HCT116 (cell line): ENCODE results near the gene SYT15B. TPM values are rescaled to one million over a fixed set of nuclear protein-coding genes. Genes with fewer than 3 reads are reported as not detected.
"Not testable (repeated sequence)": the region's sequence is repeated elsewhere in the genome, so short reads cannot be mapped to it uniquely, and the experiment has no call there.

Experiments used
- ATAC-seq: fragments of 200-7000 bp; cut with Tn5 transposase; 2 replicates; pipeline ENCODE4 v1.9.1; 2020; ENCODE audit warnings: mild to moderate bottlenecking, moderate library complexity
- BruUV-seq: library from RNA; stranded (reverse); fragments of 400-500 nt; replicated peaks from 2 replicates; lab custom pipeline; 2021; lab: Mats Ljungman, UMichigan
- CTCF ChIA-PET: fragments of 300-600 bp; sonication (Branson Sonifier 250); formaldehyde crosslinking; loops from one replicate; lab custom pipeline; 2021; ENCODE audit warnings: antibody characterized with exemption; lab: Charles Lee
- POLR2A ChIA-PET: fragments of 300-600, 350-600 bp; sonication (Branson Sonifier 250); formaldehyde crosslinking; loops from one replicate; lab custom pipeline; 2021; ENCODE audit warnings: antibody characterized with exemption; lab: Charles Lee
- RAD21 ChIA-PET, 2 experiments: fragments of 300-600 bp; sonication (Branson Sonifier 250); formaldehyde crosslinking; loops; one replicate each; lab custom pipeline; 2023; ENCODE audit warnings: low total read pairs in 2 of 2; ENCODE audit not compliant: uncharacterized antibody in 2 of 2, unreplicated experiment in 2 of 2, low non-redundant PET in 1 of 2; lab: Charles Lee
- DNase-seq: peaks from one replicate; pipeline ENCODE4 v3.0.0-alpha.2; 2010; ENCODE audit warnings: low read depth, low spot score
- H2AFZ ChIP-seq: fragments of 200-600 bp; shearing (Covaris generic), sonication (generic); 2 replicates; pipeline ENCODE4 v1.6.1; 2017; ENCODE audit warnings: low read depth, mixed run types, mixed read lengths, antibody characterized with exemption, low read length; ENCODE audit not compliant: poor library complexity, severe bottlenecking
- H3K27ac ChIP-seq: 2 replicates; pipeline ENCODE4 v1.5.1; 2012; ENCODE audit warnings: low read depth, low read length
- H3K27me3 ChIP-seq: fragments of 200-600 bp; sonication (generic); 2 replicates; pipeline ENCODE4 v1.6.1; 2016; ENCODE audit warnings: mixed run types, low read length, mixed read lengths; ENCODE audit not compliant: insufficient read depth
- H3K36me3 ChIP-seq, 2 experiments: fragments of 200-500 bp in 1 of 2; fragments of 200-600 bp in 1 of 2; sonication (Bioruptor generic) in 1 of 2; sonication (generic) in 1 of 2; 2 replicates each; pipeline versions ENCODE4 v1.5.1 to v1.6.1; 2014 to 2016; ENCODE audit warnings: low read length in 2 of 2, inconsistent platforms in 1 of 2, mixed read lengths in 1 of 2, mixed run types in 1 of 2; ENCODE audit not compliant: insufficient read depth in 2 of 2, control insufficient read depth in 1 of 2
- H3K4me1 ChIP-seq, 2 experiments: fragments of 200-600 bp in 1 of 2; sonication (generic) in 1 of 2; 2 replicates each; pipeline versions ENCODE4 v1.5.1 to v1.6.1; 2012 to 2017; ENCODE audit warnings: low read length in 2 of 2, inconsistent platforms in 1 of 2, mild to moderate bottlenecking in 1 of 2, mixed read lengths in 1 of 2, mixed run types in 1 of 2, moderate library complexity in 1 of 2; ENCODE audit not compliant: insufficient read depth in 2 of 2, control insufficient read depth in 1 of 2
- H3K4me2 ChIP-seq: fragments of 200-600 bp; sonication (generic); 2 replicates; pipeline ENCODE4 v1.6.1; 2017; ENCODE audit warnings: mixed run types, low read length, mixed read lengths
- H3K4me3 ChIP-seq, 2 experiments: fragments of 200-600 bp in 1 of 2; sonication (generic) in 1 of 2; replicated peaks in 1 of 2; 2 replicates each; pipeline ENCODE4 v1.5.1; 2011 to 2016; ENCODE audit warnings: low read length in 2 of 2, control low read depth in 1 of 2, low read depth in 1 of 2, mild to moderate bottlenecking in 1 of 2, mixed read lengths in 1 of 2, mixed run types in 1 of 2
- H3K79me2 ChIP-seq: fragments of 200-600 bp; sonication (generic); 2 replicates; pipeline ENCODE4 v1.6.1; 2017; ENCODE audit warnings: mild to moderate bottlenecking, mixed run types, low read length, moderate library complexity, mixed read lengths; ENCODE audit not compliant: insufficient read depth
- H3K9ac ChIP-seq: fragments of 200-600 bp; sonication (generic); 2 replicates; pipeline ENCODE4 v1.6.1; 2016; ENCODE audit warnings: low read length, mixed read lengths
- H3K9me2 ChIP-seq: fragments of 200-600 bp; sonication (generic), shearing (Covaris generic); 2 replicates; pipeline ENCODE4 v1.6.1; 2017; ENCODE audit warnings: mixed run types, mild to moderate bottlenecking, moderate library complexity; ENCODE audit not compliant: insufficient read depth
- H3K9me3 ChIP-seq, 2 experiments: fragments of 200-500 bp in 1 of 2; fragments of 200-600 bp in 1 of 2; sonication (Bioruptor generic) in 1 of 2; sonication (generic) in 1 of 2; 2 replicates each; pipeline ENCODE4 v1.6.1; 2014 to 2017; ENCODE audit warnings: low read length in 2 of 2, mixed read lengths in 2 of 2, inconsistent platforms in 1 of 2, low read depth in 1 of 2, mild to moderate bottlenecking in 1 of 2, mixed run types in 1 of 2, moderate library complexity in 1 of 2; ENCODE audit not compliant: control insufficient read depth in 1 of 2, insufficient read depth in 1 of 2
- H4K20me1 ChIP-seq: fragments of 200-600 bp; sonication (generic), shearing (Covaris generic); 2 replicates; pipeline ENCODE4 v1.6.1; 2017; ENCODE audit warnings: mixed run types, mild to moderate bottlenecking, moderate library complexity; ENCODE audit not compliant: insufficient read depth
- intact Hi-C: fragments of 100-400 bp; cut with micrococcal nuclease; formaldehyde crosslinking; loops from 2 replicates; pipeline ENCODE4 v1.10.0; 2022
- total RNA-seq: library from RNA; stranded (reverse); gene quantifications from one replicate; pipeline ENCODE4 v1.2.1, GENCODE V29; 2021; ENCODE audit not compliant: unreplicated experiment

SYT15B gene
- total RNA-seq, 1 experiment from 2014 or later = 0.37 TPM

DNA sequence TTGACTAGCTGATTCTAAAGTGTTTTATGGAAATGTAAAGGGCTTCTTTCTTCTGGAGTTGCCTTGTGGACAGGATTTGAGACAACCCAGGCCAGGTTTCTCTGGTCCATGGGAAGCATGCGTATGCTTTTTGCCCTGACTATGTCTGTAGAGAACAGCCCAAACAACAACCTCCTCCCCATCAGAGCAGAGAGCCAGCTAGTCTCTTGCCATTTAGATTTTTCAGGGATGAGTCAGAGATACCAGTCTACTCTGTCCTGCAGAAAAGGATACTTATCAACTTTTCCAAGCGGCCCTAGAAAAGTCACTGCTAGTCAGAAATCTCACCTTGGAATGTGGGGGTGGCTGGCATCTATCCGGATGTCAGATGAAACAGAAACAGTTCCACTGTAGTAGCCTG is 11.6 kb downstream of the SYT15B start:
- H3K9me3 ChIP-seq, H3K9ac ChIP-seq, DNase-seq, H3K36me3 ChIP-seq, BruUV-seq, H3K79me2 ChIP-seq, H3K4me3 ChIP-seq, H3K27me3 ChIP-seq, RAD21 ChIA-PET, POLR2A ChIA-PET, H4K20me1 ChIP-seq, H2AFZ ChIP-seq, intact Hi-C loops, CTCF ChIA-PET, H3K27ac ChIP-seq, H3K9me2 ChIP-seq, H3K4me1 ChIP-seq, H3K4me2 ChIP-seq: not testable (repeated sequence)
- ATAC-seq = peak; percentile 83

DNA sequence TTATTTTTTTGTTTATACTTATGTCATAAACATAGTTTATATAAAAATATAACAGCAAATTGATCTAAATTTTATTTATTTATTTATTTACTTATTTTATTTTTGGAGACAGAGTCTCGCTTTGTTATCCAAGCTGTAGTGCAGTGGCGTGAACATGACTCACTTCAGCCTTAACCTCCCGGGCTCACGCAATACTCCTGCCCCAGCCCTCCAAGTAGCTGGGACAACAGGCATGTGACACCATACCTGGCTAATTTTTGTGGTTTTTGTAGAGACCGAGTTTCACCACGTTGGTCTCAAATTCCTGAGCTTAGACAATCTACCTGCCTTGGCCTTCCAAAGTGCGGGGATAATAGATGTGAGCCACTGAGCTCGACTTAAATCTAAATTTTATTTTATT is 13.0 kb downstream of the SYT15B start:
- BruUV-seq, H3K4me3 ChIP-seq, H4K20me1 ChIP-seq, DNase-seq, H3K36me3 ChIP-seq, H3K9me2 ChIP-seq, intact Hi-C loops, RAD21 ChIA-PET, POLR2A ChIA-PET, H3K9ac ChIP-seq, H3K27me3 ChIP-seq, H2AFZ ChIP-seq, H3K4me2 ChIP-seq, H3K27ac ChIP-seq, H3K79me2 ChIP-seq, CTCF ChIA-PET, H3K4me1 ChIP-seq, H3K9me3 ChIP-seq: not testable (repeated sequence)
- peak; percentile 75 for ATAC-seq

DNA sequence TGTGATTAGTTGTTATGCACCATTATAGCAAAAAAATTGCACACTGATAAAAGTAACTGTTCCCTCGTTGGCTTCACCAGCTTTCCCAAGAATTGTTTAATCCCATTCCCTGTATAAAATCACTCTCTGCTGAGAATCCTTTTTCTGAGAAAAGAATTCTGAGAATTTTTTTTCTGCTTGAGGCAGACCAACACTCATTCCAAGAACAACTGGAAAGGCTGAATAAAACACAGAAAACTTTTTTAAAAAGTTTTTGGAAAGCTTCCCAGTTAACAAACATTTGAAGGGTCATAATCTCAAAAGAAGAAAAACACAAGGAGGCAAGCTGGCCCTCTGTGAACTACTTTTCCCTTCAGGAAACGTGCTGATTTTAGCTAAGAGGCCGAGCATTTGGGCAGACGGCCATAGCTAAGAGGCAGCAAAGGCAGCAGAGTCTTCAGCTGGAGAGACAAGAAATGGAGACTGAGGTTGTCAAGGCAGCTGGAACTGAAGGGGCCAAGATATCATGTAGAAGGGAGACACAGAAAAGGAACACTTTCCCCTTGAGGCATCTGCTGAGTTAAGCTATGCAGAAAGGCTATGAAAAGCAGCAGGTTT is 16.5 kb downstream of the SYT15B start:
- H3K79me2 ChIP-seq, intact Hi-C loops, H3K9me2 ChIP-seq, POLR2A ChIA-PET, DNase-seq, H3K27ac ChIP-seq, H3K36me3 ChIP-seq, RAD21 ChIA-PET, H4K20me1 ChIP-seq, H2AFZ ChIP-seq, H3K9ac ChIP-seq, H3K4me3 ChIP-seq, H3K27me3 ChIP-seq, H3K4me1 ChIP-seq, CTCF ChIA-PET, H3K4me2 ChIP-seq, BruUV-seq, ATAC-seq, H3K9me3 ChIP-seq: not testable (repeated sequence)

DNA sequence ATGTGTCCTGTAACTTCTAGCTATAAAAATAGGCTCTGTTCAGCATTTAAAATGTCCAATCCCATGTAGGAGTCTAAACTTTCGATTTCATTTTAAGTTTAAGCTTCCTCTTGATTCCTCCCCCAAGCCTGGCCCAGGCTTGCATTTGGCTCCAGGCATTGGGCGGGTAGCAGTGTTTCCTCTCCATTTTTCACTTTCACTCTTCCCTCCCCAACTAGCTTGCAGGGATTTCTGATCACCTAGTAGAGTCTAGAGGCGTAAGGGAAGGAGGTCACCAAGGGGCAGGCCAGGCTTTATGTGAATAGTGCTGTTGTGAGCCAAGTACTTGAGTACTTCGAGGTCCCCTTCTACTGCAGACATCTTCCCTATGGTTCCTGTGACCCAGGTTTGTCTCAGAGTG is 18.5 kb downstream of the SYT15B start:
- H3K9ac ChIP-seq, intact Hi-C loops, H3K27me3 ChIP-seq, H3K27ac ChIP-seq, DNase-seq, POLR2A ChIA-PET, ATAC-seq, H3K79me2 ChIP-seq, H3K4me3 ChIP-seq, CTCF ChIA-PET, BruUV-seq, RAD21 ChIA-PET, H4K20me1 ChIP-seq, H3K36me3 ChIP-seq, H3K4me2 ChIP-seq, H3K9me2 ChIP-seq, H2AFZ ChIP-seq, H3K9me3 ChIP-seq, H3K4me1 ChIP-seq: not testable (repeated sequence)
